Measurements from ENCODE around the gene MCM3AP. TPM values are rescaled to one million over a fixed set of nuclear protein-coding genes. Genes with fewer than 3 reads are reported as not detected.

Gene MCM3AP
- total RNA-seq, 1 donor from 2014 or later: 69.9 TPM

Other genes starting within 250 kb of the MCM3AP start
- 157 TPM for gene COL6A2, start 187.5 kb downstream of the MCM3AP start, total RNA-seq
- 0.83 TPM for gene FTCD, start 130.0 kb downstream of the MCM3AP start, total RNA-seq
- gene SPATC1L, start 101.2 kb downstream of the MCM3AP start, total RNA-seq: 7.3 TPM
- 34.9 TPM for gene LSS, start 56.8 kb downstream of the MCM3AP start, total RNA-seq
- gene YBEY, start 731 bp upstream of the MCM3AP start, total RNA-seq: 14.1 TPM
- gene C21orf58, start 38.3 kb upstream of the MCM3AP start, total RNA-seq: 1.4 TPM
- gene PCNT, start 38.5 kb upstream of the MCM3AP start, total RNA-seq: 21.0 TPM
- gene DIP2A, start 173.3 kb upstream of the MCM3AP start, total RNA-seq: 38.9 TPM